Mesenchymal stem cell (in vitro differentiated cells and primary cell): Measurements from ENCODE around the gene PSMB8.

Source experiments
- DNase-seq: peaks from one replicate; pipeline ENCODE4 v3.0.0-alpha.2; 2013
- H2AFZ ChIP-seq: one replicate; pipeline ENCODE4 v1.6.1; 2013; ENCODE audit warnings: low read depth, mild to moderate bottlenecking, control low read depth, inconsistent platforms, low read length, moderate library complexity
- H2AK5ac ChIP-seq: 2 replicates; pipeline ENCODE4 v1.6.1; 2013; ENCODE audit warnings: low read length, moderate library complexity, mild to moderate bottlenecking, inconsistent platforms; ENCODE audit not compliant: severe bottlenecking
- H2BK120ac ChIP-seq: one replicate; pipeline ENCODE4 v1.6.1; 2013; ENCODE audit warnings: low read depth, mild to moderate bottlenecking, inconsistent platforms, low read length, moderate library complexity
- H2BK12ac ChIP-seq, 2 experiments: one replicate each; pipeline ENCODE4 v1.6.1; 2013; ENCODE audit warnings: inconsistent platforms in 2 of 2, low read length in 2 of 2, mild to moderate bottlenecking in 2 of 2, moderate library complexity in 2 of 2, control low read depth in 1 of 2
- H2BK15ac ChIP-seq: one replicate; pipeline ENCODE4 v1.6.1; 2013; ENCODE audit warnings: mild to moderate bottlenecking, low read depth, inconsistent platforms; ENCODE audit not compliant: poor library complexity, severe bottlenecking
- H2BK5ac ChIP-seq: 2 replicates; pipeline ENCODE4 v1.6.1; 2013; ENCODE audit warnings: low read depth, mild to moderate bottlenecking, low read length, control low read depth, inconsistent platforms; ENCODE audit not compliant: poor library complexity, severe bottlenecking
- H3K14ac ChIP-seq, 2 experiments: one replicate each; pipeline ENCODE4 v1.6.1; 2013; ENCODE audit warnings: inconsistent platforms in 2 of 2, low read length in 2 of 2, control low read depth in 1 of 2, mild to moderate bottlenecking in 1 of 2, moderate library complexity in 1 of 2
- H3K18ac ChIP-seq, 2 experiments: one replicate each; pipeline ENCODE4 v1.6.1; 2013; ENCODE audit warnings: inconsistent platforms in 2 of 2, low read length in 2 of 2, control low read depth in 1 of 2, low read depth in 1 of 2, mild to moderate bottlenecking in 1 of 2
- H3K23ac ChIP-seq, 2 experiments: one replicate each; pipeline ENCODE4 v1.6.1; 2013; ENCODE audit warnings: inconsistent platforms in 2 of 2, low read length in 2 of 2, mild to moderate bottlenecking in 2 of 2, moderate library complexity in 2 of 2, control low read depth in 1 of 2
- H3K27ac ChIP-seq: 2 replicates; pipeline ENCODE4 v1.5.1; 2013; ENCODE audit warnings: mild to moderate bottlenecking, moderate library complexity, low read length, control low read depth, inconsistent platforms; ENCODE audit not compliant: poor library complexity, severe bottlenecking
- H3K27me3 ChIP-seq, 2 experiments: 2 replicates each; pipeline versions ENCODE4 v1.6.1 to v1.7.0; 2013; ENCODE audit warnings: low read length in 2 of 2, mild to moderate bottlenecking in 2 of 2, moderate library complexity in 2 of 2, control low read depth in 1 of 2, inconsistent platforms in 1 of 2; ENCODE audit not compliant: control insufficient read depth in 1 of 2, insufficient read depth in 1 of 2
- H3K36me3 ChIP-seq, 2 experiments: 2 replicates each; pipeline versions ENCODE4 v1.6.1 to v1.7.0; 2013; ENCODE audit warnings: low read length in 2 of 2, control low read depth in 1 of 2, inconsistent platforms in 1 of 2, low read depth in 1 of 2, mild to moderate bottlenecking in 1 of 2; ENCODE audit not compliant: insufficient read depth in 2 of 2, control insufficient read depth in 1 of 2
- H3K4ac ChIP-seq, 2 experiments: one replicate each; pipeline ENCODE4 v1.6.1; 2013; ENCODE audit warnings: inconsistent platforms in 2 of 2, low read length in 2 of 2, mild to moderate bottlenecking in 2 of 2, moderate library complexity in 2 of 2, control low read depth in 1 of 2, low read depth in 1 of 2
- H3K4me1 ChIP-seq: 2 replicates; pipeline ENCODE4 v1.6.1; 2013; ENCODE audit warnings: low read depth, low read length, control low read depth; ENCODE audit not compliant: control insufficient read depth, insufficient read depth
- H3K4me2 ChIP-seq: 2 replicates; pipeline ENCODE4 v1.6.1; 2013; ENCODE audit warnings: low read length, mild to moderate bottlenecking, inconsistent platforms; ENCODE audit not compliant: poor library complexity, severe bottlenecking
- H3K4me3 ChIP-seq, 2 experiments: 2 replicates each; pipeline versions ENCODE4 v1.5.1 to v1.7.0; 2013; ENCODE audit warnings: low read length in 2 of 2, mild to moderate bottlenecking in 2 of 2, control low read depth in 1 of 2, low read depth in 1 of 2; ENCODE audit not compliant: insufficient read depth in 1 of 2
- H3K79me1 ChIP-seq: replicated peaks from 2 replicates; pipeline ENCODE4 v1.6.1; 2013; ENCODE audit warnings: mild to moderate bottlenecking, control low read depth, low read length, inconsistent platforms; ENCODE audit not compliant: poor library complexity, severe bottlenecking
- H3K9ac ChIP-seq: 2 replicates; pipeline ENCODE4 v1.7.0; 2013; ENCODE audit warnings: mild to moderate bottlenecking, low read length, moderate library complexity
- H3K9me3 ChIP-seq: 2 replicates; pipeline ENCODE4 v1.7.0; 2013; ENCODE audit warnings: mild to moderate bottlenecking, low read length; ENCODE audit not compliant: control insufficient read depth
- H4K8ac ChIP-seq: one replicate; pipeline ENCODE4 v1.6.1; 2013; ENCODE audit warnings: inconsistent platforms, mild to moderate bottlenecking, low read length, moderate library complexity
- H4K91ac ChIP-seq: one replicate; pipeline ENCODE4 v1.6.1; 2013; ENCODE audit warnings: mild to moderate bottlenecking, low read length, inconsistent platforms
- WGBS: methylation state at CpG from one replicate; pipeline ENCODE4 v1.1.7; 2013; ENCODE audit warnings: mixed read lengths; 5-methylcytosine and 5-hydroxymethylcytosine counted together

PSMB8 gene

DNA sequence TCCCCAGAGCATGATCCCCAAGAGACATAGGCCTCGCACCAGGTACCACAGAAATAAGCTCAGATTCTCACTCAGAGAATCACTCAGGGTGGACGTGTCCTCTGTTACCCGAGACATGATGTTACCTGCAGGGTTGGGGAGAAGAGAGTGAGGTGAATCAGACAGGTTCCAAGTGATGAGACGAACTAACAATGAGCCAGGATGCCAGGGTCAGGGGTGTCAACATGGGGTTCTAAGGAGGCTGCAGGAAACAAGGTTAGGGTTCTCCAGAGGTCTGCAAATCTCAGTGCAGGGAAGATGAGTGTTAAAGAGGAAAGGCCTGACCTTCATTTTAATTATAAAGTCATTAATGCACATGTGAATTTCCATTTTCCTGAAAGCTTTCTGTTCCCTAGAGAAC is 7.2 kb upstream of the PSMB8 start:
- H3K4me3 ChIP-seq: no peak overlapping the region
- no peak overlapping the region for H3K23ac ChIP-seq

DNA sequence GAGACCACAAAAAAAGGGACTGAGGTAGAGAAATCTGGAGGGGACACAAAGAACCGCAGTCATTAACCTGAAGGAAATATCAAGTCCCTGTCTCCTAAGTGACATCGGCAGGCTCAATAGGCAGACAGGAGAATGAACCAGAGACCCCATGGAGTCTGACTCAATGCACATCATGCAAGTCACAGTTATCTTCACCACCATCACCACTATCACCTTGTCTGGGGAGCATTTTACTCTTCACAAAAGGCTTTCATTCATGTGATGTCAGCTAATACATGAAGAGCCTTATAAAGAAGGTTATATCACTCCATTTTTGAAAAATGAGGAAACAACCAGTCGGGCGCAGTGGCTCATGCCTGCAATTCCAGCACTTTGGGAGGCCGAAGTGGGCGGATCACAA is 5.3 kb upstream of the PSMB8 start:
- WGBS: 85% methylated on average over 6 of the region's 6 CpGs

More for the DNA sequence above, 7.2 kb upstream of the PSMB8 start:
- H3K9ac ChIP-seq: no peak overlapping the region
- H2AK5ac ChIP-seq: no peak overlapping the region
- no peak overlapping the region for H3K18ac ChIP-seq
- H3K14ac ChIP-seq: no peak overlapping the region
- 92% methylated on average over 4 of the region's 4 CpGs for WGBS
- peaks cover 29% of the 10 kb centered on the region for H3K79me1 ChIP-seq
- DNase-seq: no peak
- no peak overlapping the region for H4K8ac ChIP-seq
- no peaks in the 10 kb centered on the region for H3K27me3 ChIP-seq
- no peak overlapping the region for H3K27ac ChIP-seq
- no peaks in the 10 kb centered on the region for H3K9me3 ChIP-seq
- H2BK120ac ChIP-seq: no peak overlapping the region
- H2BK12ac ChIP-seq: no peak overlapping the region
- H4K91ac ChIP-seq: no peak overlapping the region
- no peak overlapping the region for H2BK5ac ChIP-seq
- H3K4me2 ChIP-seq: no peak overlapping the region
- peaks cover 12% of the 10 kb centered on the region for H3K4me1 ChIP-seq
- H3K36me3 ChIP-seq: peaks cover 28 to 58% of the 10 kb centered on the region in 2 experiments
- H3K4ac ChIP-seq: no peak overlapping the region
- H2BK15ac ChIP-seq: no peak overlapping the region
- no peak overlapping the region for H2AFZ ChIP-seq

DNA sequence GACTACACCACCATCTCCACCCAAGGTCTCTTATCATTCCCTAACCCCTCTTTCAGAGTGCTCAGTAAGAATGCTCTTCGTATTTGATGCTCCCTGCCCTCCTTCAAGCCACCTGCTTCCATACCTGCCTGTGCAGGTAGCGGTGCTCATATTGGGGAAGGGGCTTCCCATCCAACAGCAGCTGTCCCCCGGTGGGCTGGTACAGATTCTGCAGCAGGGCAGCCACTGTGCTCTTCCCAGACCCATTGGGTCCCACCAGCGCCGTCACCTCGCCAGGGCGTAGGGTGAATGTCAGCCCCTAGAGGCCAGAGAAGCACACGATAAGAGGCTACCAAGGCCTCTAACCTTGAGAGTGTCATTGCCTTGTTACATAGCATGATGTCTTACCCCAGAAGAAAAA is 3.9 kb upstream of the PSMB8 start:
- H4K8ac ChIP-seq: no peak overlapping the region
- no peak overlapping the region for H3K4ac ChIP-seq
- no peak for DNase-seq
- H3K4me3 ChIP-seq: no peak overlapping the region
- H3K36me3 ChIP-seq: peaks cover 34 to 70% of the 10 kb centered on the region in 2 experiments
- no peak overlapping the region for H2BK5ac ChIP-seq
- H3K4me2 ChIP-seq: no peak overlapping the region
- no peak overlapping the region for H3K27ac ChIP-seq
- 91% methylated on average over 8 of the region's 8 CpGs for WGBS
- no peak overlapping the region for H2BK15ac ChIP-seq
- no peak overlapping the region for H2AK5ac ChIP-seq
- no peaks in the 10 kb centered on the region for H3K27me3 ChIP-seq
- no peak overlapping the region for H2AFZ ChIP-seq
- no peak overlapping the region for H3K23ac ChIP-seq
- H2BK120ac ChIP-seq: no peak overlapping the region
- H3K9me3 ChIP-seq: no peaks in the 10 kb centered on the region
- H3K18ac ChIP-seq: no peak overlapping the region
- H2BK12ac ChIP-seq: no peak overlapping the region
- peaks cover 11% of the 10 kb centered on the region for H3K4me1 ChIP-seq
- peaks cover 22% of the 10 kb centered on the region for H3K79me1 ChIP-seq
- no peak overlapping the region for H3K14ac ChIP-seq
- no peak overlapping the region for H3K9ac ChIP-seq
- no peak overlapping the region for H4K91ac ChIP-seq

More for the DNA sequence above, 5.3 kb upstream of the PSMB8 start:
- no peak overlapping the region for H2BK5ac ChIP-seq
- H3K4me3 ChIP-seq: no peak overlapping the region
- no peak overlapping the region for H4K8ac ChIP-seq
- no peak overlapping the region for H3K4ac ChIP-seq
- H3K27ac ChIP-seq: no peak overlapping the region
- H3K4me2 ChIP-seq: no peak overlapping the region
- no peak overlapping the region for H2BK15ac ChIP-seq
- peaks cover 19% of the 10 kb centered on the region for H3K79me1 ChIP-seq
- H3K9ac ChIP-seq: no peak overlapping the region
- H3K4me1 ChIP-seq: peaks cover 10% of the 10 kb centered on the region
- no peak overlapping the region for H2BK12ac ChIP-seq
- no peaks in the 10 kb centered on the region for H3K27me3 ChIP-seq
- no peak overlapping the region for H3K14ac ChIP-seq
- H2AFZ ChIP-seq: no peak overlapping the region
- H3K18ac ChIP-seq: no peak overlapping the region
- H4K91ac ChIP-seq: no peak overlapping the region
- no peak overlapping the region for H2BK120ac ChIP-seq
- peaks cover 34 to 70% of the 10 kb centered on the region in 2 experiments for H3K36me3 ChIP-seq
- no peak overlapping the region for H2AK5ac ChIP-seq
- H3K9me3 ChIP-seq: no peaks in the 10 kb centered on the region
- no peak overlapping the region for H3K23ac ChIP-seq
- DNase-seq: no peak

DNA sequence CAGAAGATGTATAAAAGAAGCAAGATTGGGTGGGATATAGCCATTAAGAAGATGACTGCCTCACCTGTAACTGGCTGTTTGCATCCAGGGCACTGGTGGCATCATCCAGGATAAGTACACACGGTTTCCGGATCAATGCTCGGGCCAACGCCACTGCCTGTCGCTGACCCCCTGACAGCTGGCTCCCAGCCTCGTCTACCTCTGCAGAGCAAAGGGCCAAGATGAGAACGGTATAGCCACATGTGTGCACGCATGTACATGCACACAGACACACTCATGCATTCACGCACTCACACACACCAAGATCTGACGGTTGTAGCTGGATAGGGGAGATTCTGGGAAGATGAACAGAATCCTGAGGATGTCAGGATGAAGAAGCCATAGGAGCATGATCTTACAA is 3.2 kb upstream of the PSMB8 start:
- no peak overlapping the region for H2AFZ ChIP-seq
- H3K4ac ChIP-seq: no peak overlapping the region
- H3K36me3 ChIP-seq: peaks cover 34 to 76% of the 10 kb centered on the region in 2 experiments
- H2AK5ac ChIP-seq: no peak overlapping the region
- no peak overlapping the region for H3K18ac ChIP-seq
- no peak overlapping the region for H2BK5ac ChIP-seq
- H3K79me1 ChIP-seq: peaks cover 22% of the 10 kb centered on the region
- no peaks in the 10 kb centered on the region for H3K9me3 ChIP-seq
- no peak overlapping the region for H4K91ac ChIP-seq
- H3K27me3 ChIP-seq: no peaks in the 10 kb centered on the region
- H2BK15ac ChIP-seq: no peak overlapping the region
- no peak overlapping the region for H3K14ac ChIP-seq
- H2BK12ac ChIP-seq: no peak overlapping the region
- WGBS: 94% methylated on average over 8 of the region's 10 CpGs
- no peak overlapping the region for H3K4me3 ChIP-seq
- no peak overlapping the region for H2BK120ac ChIP-seq
- H3K9ac ChIP-seq: no peak overlapping the region
- no peak overlapping the region for H3K23ac ChIP-seq
- no peak overlapping the region for H3K27ac ChIP-seq
- no peak overlapping the region for H3K4me2 ChIP-seq
- DNase-seq: no peak
- H3K4me1 ChIP-seq: peaks cover 6% of the 10 kb centered on the region
- H4K8ac ChIP-seq: no peak overlapping the region
